GM10266 (cell line): ENCODE data around the gene LIFR.

Experiments
- DNase-seq: peaks from one replicate; pipeline ENCODE4 v3.0.0; 2012; ENCODE audit errors: extremely low spot score
- TF ChIP-seq, protein P1 (sequence below): IDR thresholded peaks from 2 replicates; pipeline ENCODE4 v1.5.1; 2012; ENCODE audit warnings: mild to moderate bottlenecking, low read depth; ENCODE audit not compliant: control insufficient read depth, insufficient read depth; ENCODE audit errors: missing control alignments

The LIFR gene

GRCh38 chr5:38455796-38456330 lies 100.6 kb downstream of the LIFR start:
- TF ChIP-seq, protein P1, sequence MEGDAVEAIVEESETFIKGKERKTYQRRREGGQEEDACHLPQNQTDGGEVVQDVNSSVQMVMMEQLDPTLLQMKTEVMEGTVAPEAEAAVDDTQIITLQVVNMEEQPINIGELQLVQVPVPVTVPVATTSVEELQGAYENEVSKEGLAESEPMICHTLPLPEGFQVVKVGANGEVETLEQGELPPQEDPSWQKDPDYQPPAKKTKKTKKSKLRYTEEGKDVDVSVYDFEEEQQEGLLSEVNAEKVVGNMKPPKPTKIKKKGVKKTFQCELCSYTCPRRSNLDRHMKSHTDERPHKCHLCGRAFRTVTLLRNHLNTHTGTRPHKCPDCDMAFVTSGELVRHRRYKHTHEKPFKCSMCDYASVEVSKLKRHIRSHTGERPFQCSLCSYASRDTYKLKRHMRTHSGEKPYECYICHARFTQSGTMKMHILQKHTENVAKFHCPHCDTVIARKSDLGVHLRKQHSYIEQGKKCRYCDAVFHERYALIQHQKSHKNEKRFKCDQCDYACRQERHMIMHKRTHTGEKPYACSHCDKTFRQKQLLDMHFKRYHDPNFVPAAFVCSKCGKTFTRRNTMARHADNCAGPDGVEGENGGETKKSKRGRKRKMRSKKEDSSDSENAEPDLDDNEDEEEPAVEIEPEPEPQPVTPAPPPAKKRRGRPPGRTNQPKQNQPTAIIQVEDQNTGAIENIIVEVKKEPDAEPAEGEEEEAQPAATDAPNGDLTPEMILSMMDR = no peak
- DNase-seq = no peak

GRCh38 chr5:38453921-38454320 lies 102.5 kb downstream of the LIFR start:
- no peak for DNase-seq
- TF ChIP-seq, protein P1 = no peak

- TF ChIP-seq, protein P1 = no peak
- peak; percentile 71 for DNase-seq
Measured at GRCh38 chr5:38453506-38453905, 102.9 kb downstream of the LIFR start.

GRCh38 chr5:38452201-38452600 lies 104.2 kb downstream of the LIFR start:
- TF ChIP-seq, protein P1 = no peak
- DNase-seq = no peak

DNA sequence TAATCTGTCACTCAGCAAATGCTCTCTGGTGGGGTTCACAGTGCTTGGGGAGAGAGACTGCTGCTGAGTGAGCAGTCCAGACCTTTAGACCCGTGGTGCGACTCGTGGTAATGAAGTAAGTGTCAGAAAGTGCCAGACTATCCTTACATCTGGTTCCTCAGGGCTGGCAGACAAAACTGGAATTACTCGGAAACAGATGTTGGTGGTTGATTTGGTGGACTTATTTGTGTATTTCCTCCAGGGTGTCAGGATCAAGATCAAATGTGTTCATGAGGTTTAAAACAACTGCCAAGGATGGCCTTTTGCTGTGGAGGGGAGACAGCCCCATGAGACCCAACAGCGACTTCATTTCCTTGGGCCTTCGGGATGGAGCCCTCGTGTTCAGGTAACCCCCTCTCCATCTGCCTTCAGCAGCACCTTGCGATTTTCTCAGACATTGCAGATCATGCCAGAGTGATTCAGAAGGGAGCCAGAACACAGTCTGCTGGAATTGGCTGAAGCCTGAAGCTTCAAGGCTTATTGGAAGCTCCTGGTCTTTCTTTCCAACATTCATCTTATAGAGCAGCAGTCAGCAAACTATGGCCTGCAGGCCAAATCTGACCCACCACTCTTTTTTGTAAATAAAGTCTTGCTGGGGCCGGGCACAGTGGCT lies 105.2 kb downstream of the LIFR start:
- TF ChIP-seq, protein P1 = no peak
- DNase-seq = no peak

DNA sequence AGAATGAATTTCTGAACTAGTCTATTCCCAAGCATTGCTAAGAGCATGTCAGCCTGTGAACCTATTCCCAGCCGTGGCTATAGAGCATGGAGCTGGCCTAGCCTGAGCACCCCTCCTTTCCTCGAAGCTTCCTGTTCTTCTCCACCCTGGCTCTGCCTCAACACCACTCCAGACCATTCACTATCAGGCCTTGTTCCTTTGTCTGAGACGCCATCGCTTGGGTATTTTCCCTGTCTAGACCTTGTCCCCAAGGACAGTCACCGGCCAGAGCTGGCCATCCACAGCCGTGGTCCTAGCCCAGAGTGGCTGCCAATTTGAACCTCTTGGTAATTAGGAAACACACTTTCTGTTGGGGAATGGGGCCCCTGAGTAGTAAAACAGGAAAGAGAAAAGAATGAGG lies 105.8 kb downstream of the LIFR start:
- TF ChIP-seq, protein P1 = no peak
- DNase-seq = no peak

DNA sequence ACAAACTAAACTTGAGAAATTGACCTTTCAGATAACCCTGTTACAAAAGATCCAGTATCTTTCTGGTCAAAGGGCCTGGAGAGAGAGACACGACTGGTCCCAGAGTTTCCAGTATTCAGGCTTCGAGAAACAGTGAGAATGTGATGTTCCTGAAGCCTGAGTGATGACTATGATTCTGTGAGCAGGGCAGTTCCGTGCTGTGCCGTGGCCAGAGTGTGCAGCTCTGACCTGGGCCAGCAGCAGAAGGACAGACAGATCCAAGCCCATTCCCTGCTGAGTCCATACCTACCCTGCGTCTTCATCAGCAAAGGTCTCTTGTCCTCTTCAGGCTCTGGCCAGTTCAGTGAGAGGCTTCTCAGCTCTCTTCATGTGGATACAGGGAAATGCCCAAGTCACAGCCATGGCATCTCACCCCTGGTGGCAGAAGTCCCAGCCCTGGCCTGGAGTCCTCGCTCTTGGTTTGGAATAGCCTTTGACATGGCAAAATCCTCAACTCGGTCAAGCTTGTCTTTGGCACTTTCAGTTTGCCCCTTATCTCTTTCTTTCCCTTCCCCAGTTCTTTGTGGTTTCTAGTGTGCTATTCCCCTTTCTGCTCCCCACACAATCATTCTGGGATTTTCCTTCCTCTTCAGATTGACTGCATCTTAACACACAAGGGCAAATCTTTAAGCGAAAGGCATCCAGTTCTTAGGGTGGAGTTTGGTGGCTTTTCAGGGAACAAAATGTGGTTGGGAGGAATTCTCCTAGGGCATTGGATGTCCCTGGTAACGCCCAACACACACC lies 107.7 kb downstream of the LIFR start:
- DNase-seq = no peak
- TF ChIP-seq, protein P1 = no peak
